GM12891 (cell line): ENCODE data around the gene LAMB4.

Experiments
- DNase-seq: peaks from one replicate; pipeline ENCODE4 v3.0.0; 2011; ENCODE audit warnings: low spot score; ENCODE audit not compliant: insufficient read length
- FAIRE-seq: peaks from 2 replicates; lab custom pipeline; 2011; peaks lifted over from hg19 to GRCh38; lab: Jason Lieb, UNC
- PAX5 ChIP-seq: IDR thresholded peaks from 2 replicates; pipeline ENCODE4 v1.6.1; 2011; ENCODE audit warnings: low read length, moderate library complexity, mild to moderate bottlenecking; ENCODE audit not compliant: insufficient read depth, severe bottlenecking
- POLR2A ChIP-seq: IDR thresholded peaks from 2 replicates; pipeline ENCODE4 v1.6.1; 2011; ENCODE audit warnings: low read depth, low read length, control low read depth
- POLR2AphosphoS5 ChIP-seq: IDR thresholded peaks from 2 replicates; pipeline ENCODE4 v1.6.1; 2011; ENCODE audit warnings: low read depth, low read length, control low read depth
- POU2F2 ChIP-seq: IDR thresholded peaks from 2 replicates; pipeline ENCODE4 v1.6.1; 2011; ENCODE audit warnings: low read depth, mild to moderate bottlenecking, control low read depth, low read length, moderate library complexity
- SPI1 ChIP-seq: IDR thresholded peaks from 2 replicates; pipeline ENCODE4 v1.6.1; 2011; ENCODE audit warnings: low read depth, low read length, control low read depth
- TAF1 ChIP-seq: IDR thresholded peaks from 2 replicates; pipeline ENCODE4 v1.6.1; 2011; ENCODE audit warnings: low read depth, low read length, control low read depth

The LAMB4 gene

DNA sequence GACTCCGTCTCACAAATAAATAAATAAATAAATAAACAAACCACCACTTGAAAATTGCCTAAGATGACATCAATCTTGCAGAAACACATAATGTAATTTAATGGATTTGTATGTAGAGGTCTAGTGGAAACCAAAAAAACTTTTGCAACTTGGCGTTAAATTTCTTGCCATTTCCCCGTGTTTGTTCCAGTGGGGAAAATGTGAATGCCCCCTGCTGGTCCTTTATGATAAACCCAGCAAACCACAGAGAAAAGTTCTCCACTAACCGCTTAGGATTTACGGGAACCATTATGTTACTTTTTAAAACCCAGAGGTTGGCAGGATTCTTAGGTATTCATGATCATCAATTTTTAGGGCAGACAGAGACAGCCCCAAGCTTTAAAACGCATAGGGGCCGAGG, 32.5 kb downstream of the LAMB4 start:
- TF ChIP-seq TAF1 (no peak), POLR2A (no peak), POU2F2 (no peak), PAX5 (no peak), SPI1 (no peak), POLR2AphosphoS5 (no peak)
- FAIRE-seq, result no peak
- DNase-seq, result no peak

DNA sequence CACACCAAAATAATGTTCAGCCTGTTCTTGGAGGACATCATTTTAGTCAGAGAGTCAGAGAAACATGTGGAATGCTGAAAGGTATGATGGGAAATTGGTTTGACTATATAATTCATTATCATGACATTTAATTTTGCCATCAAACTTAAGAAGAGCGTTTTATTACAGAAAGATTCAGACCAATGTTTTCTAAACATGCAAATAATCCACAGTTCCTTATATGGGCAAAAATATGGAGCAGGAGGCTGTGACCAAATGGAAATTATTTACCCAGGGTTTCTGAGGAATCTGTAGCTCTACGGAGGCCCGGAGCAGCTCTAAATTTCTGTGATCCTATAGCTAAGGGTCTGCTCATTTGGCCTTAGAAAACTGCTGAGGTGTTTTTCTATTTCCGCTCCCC, 33.2 kb downstream of the LAMB4 start:
- FAIRE-seq (no peak), DNase-seq (no peak)
- TF ChIP-seq POU2F2 (no peak), PAX5 (no peak), POLR2A (no peak), POLR2AphosphoS5 (no peak), TAF1 (no peak), SPI1 (no peak)

GRCh38 chr7:108094933-108095710, 35.0 kb downstream of the LAMB4 start:
- no peak for FAIRE-seq
- no peak for DNase-seq
- TF ChIP-seq POLR2AphosphoS5, result no peak
- no peak for TF ChIP-seq PAX5
- TF ChIP-seq POLR2A, result no peak
- no peak for TF ChIP-seq TAF1
- no peak for TF ChIP-seq POU2F2
- TF ChIP-seq SPI1, result no peak

DNA sequence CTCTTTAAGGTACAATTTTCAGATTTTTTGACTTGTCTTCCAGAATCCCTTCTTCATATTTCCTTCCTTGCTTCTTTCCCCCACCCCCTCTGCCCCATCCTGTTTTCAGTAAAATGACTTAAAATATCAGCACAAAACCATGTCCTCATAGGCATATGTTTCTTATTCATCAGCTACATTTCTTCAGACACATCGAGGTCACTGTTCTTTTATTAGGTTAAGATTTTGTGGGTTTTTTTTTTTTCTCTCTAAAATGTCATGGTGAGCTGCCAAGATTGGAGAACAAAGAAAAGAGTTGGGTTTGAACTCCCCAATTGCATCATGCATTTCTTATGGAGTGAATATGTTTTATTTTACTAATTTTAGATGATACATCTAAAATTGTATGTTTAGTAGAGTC, 35.8 kb downstream of the LAMB4 start:
- DNase-seq (no peak), FAIRE-seq (no peak)
- TF ChIP-seq POLR2A, result no peak
- no peak for TF ChIP-seq POU2F2
- TF ChIP-seq SPI1, result no peak
- TF ChIP-seq PAX5, result no peak
- TF ChIP-seq TAF1, result no peak
- TF ChIP-seq POLR2AphosphoS5, result no peak

- FAIRE-seq (no peak), DNase-seq (no peak)
- no peak for TF ChIP-seq POLR2AphosphoS5
- TF ChIP-seq POU2F2, result no peak
- TF ChIP-seq TAF1, result no peak
- no peak for TF ChIP-seq SPI1
- TF ChIP-seq PAX5, result no peak
- TF ChIP-seq POLR2A, result no peak
These were observed 36.3 kb downstream of the LAMB4 start for GRCh38 chr7:108093851-108094331.

GRCh38 chr7:108093341-108093740, 36.8 kb downstream of the LAMB4 start:
- TF ChIP-seq POLR2A (no peak), POLR2AphosphoS5 (no peak), TAF1 (no peak)
- FAIRE-seq, result no peak
- DNase-seq, result no peak

DNA sequence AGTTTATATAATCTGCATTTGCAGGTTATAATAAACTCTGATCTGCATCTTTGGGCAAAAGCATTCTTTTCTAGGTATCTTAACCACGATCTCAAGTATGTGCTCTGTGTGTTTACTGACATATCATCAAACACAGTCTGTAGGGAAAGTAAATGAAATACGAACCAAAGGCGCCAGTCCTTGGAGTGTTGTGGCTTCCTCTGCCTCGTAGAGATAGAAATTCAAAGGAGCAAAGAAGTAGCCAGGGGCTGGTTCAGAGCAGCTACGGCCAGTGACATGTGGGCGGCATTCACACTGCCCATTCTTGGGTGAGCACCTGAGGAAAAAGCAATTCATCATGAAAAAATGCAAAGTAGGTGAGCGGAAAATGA, 38.7 kb downstream of the LAMB4 start:
- no peak for FAIRE-seq
- DNase-seq, result no peak
- no peak for TF ChIP-seq POLR2A
- TF ChIP-seq SPI1, result no peak

- FAIRE-seq, result no peak
- DNase-seq, result no peak
- TF ChIP-seq POU2F2 (no peak), SPI1 (no peak)
These were observed 39.2 kb downstream of the LAMB4 start for GRCh38 chr7:108090791-108091460.

DNA sequence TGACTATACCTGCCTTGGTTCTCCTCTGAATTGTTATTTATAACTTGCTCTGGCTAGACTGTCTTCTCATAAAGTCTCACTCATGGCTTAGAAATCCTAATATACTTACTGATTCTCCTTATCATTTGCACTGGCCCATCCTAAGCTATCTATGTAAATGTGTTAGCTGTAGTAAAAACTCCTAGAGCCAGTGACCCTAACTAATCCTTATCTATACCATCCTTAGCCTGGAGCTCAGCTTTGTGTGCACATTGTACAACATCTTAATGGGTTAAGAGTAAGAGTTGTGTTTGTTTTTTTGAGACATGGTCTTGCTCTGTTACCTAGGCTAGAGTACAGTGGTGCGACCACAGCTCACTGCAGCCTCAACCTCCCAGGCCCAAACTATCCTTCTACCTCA, 40.8 kb downstream of the LAMB4 start:
- FAIRE-seq (no peak), DNase-seq (no peak)
- TF ChIP-seq POU2F2 (no peak), TAF1 (no peak)

GRCh38 chr7:108088729-108089128, 41.4 kb downstream of the LAMB4 start:
- DNase-seq (no peak), FAIRE-seq (no peak)
- TF ChIP-seq SPI1, result no peak
- no peak for TF ChIP-seq POLR2A
- TF ChIP-seq TAF1, result no peak
- no peak for TF ChIP-seq POLR2AphosphoS5
- no peak for TF ChIP-seq PAX5
- TF ChIP-seq POU2F2, result no peak
